Thyroid gland (tissue), 4 donors: ENCODE data around the gene SPAG6.

Experiments used
- POLR2A ChIP-seq, 2 donors: fragments of 450-650 bp; IDR thresholded peaks; one replicate each; pipeline ENCODE4 v1.6.1; 2017; ENCODE audit warnings: antibody characterized with exemption in 2 of 2, mild to moderate bottlenecking in 2 of 2, moderate library complexity in 1 of 2
- TF ChIP-seq, protein P1 (sequence below), 6 experiments: fragments of 200-600 bp in 3 of 6; fragments of 450-650 bp in 3 of 6; sonication (generic) in 3 of 6; IDR thresholded peaks; one replicate each; pipeline ENCODE4 v1.5.1; 2016 to 2019; ENCODE audit warnings: antibody characterized with exemption in 6 of 6, mild to moderate bottlenecking in 2 of 6, inconsistent platforms in 1 of 6, moderate library complexity in 1 of 6

DNA sequence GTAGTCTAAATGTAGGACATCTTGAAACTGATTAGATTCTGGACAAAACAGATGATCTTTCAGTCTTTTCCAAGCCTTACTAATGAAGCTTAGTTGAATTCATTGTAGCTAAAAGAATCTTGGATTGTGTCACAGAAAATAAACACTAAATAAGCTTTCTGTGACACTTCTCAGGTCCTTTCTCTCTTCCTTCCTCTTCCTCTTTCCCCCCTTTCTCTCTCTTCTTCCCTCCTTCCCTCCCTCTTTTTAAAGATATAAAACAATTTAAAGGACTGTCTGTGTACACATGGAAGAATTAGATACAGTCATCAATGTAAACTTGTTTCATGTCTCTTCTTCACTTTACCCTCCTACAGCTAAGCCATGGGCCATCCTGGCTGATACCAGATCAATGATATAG is 34.4 kb upstream of the SPAG6 start:
- TF ChIP-seq, protein P1, sequence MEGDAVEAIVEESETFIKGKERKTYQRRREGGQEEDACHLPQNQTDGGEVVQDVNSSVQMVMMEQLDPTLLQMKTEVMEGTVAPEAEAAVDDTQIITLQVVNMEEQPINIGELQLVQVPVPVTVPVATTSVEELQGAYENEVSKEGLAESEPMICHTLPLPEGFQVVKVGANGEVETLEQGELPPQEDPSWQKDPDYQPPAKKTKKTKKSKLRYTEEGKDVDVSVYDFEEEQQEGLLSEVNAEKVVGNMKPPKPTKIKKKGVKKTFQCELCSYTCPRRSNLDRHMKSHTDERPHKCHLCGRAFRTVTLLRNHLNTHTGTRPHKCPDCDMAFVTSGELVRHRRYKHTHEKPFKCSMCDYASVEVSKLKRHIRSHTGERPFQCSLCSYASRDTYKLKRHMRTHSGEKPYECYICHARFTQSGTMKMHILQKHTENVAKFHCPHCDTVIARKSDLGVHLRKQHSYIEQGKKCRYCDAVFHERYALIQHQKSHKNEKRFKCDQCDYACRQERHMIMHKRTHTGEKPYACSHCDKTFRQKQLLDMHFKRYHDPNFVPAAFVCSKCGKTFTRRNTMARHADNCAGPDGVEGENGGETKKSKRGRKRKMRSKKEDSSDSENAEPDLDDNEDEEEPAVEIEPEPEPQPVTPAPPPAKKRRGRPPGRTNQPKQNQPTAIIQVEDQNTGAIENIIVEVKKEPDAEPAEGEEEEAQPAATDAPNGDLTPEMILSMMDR (IDR thresholded peaks at IDR 0.05) = no peak
- no peak for TF ChIP-seq POLR2A (IDR thresholded peaks at IDR 0.05)
